Measurements from ENCODE around the gene TMEM238.

The TMEM238 gene

DNA sequence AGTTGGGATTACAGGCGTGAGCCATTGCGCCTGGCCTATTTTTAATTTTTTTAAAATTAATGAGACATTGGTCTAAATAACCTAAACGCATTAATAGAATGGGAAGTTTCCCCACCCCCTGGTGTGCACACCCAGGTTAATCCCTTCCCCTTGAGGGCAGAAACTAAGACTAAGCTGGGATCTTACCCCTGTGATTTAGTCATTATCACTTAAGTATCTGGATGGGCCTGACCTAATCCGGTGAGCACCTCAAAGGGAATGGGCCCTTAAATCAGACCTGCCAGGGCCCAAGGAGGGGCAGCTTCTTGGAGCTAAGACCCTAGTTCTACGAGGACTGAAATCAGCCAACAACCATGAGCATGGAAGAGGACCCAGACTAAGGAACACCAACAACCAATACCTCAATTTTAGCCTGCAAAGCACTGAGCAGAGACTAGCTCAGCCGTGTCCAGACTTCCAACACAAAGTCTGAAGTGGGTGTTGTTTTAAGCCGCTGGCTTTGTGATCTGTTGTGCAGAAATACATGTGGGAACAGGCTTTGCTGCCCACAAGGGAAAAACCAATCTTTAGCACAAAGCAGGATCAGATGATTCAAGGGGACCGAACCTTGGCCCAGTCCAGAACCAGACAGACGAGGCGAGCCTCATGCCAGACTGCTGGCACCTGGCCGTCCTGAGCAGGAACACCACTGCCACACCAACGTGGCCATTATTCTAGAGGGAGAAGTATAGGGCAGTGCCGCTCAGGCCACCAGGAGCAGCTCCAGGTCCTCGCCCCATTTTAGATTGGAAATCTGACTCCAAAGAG, 16.4 kb upstream of the TMEM238 start:
- no peak overlapping the region for H3K4me3 ChIP-seq (ENCODE audit: low read depth, low read length)
- in situ Hi-C loops (cut with HindIII; ENCODE audit: low sequenced_read_pairs), result no loop called here
- no peak for DNase-seq (ENCODE audit: low read depth)
- TF ChIP-seq, protein P1, sequence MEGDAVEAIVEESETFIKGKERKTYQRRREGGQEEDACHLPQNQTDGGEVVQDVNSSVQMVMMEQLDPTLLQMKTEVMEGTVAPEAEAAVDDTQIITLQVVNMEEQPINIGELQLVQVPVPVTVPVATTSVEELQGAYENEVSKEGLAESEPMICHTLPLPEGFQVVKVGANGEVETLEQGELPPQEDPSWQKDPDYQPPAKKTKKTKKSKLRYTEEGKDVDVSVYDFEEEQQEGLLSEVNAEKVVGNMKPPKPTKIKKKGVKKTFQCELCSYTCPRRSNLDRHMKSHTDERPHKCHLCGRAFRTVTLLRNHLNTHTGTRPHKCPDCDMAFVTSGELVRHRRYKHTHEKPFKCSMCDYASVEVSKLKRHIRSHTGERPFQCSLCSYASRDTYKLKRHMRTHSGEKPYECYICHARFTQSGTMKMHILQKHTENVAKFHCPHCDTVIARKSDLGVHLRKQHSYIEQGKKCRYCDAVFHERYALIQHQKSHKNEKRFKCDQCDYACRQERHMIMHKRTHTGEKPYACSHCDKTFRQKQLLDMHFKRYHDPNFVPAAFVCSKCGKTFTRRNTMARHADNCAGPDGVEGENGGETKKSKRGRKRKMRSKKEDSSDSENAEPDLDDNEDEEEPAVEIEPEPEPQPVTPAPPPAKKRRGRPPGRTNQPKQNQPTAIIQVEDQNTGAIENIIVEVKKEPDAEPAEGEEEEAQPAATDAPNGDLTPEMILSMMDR (IDR thresholded peaks at IDR 0.05; ENCODE audit: low read depth, low read length, missing control alignments), result no peak

- DNase-seq (ENCODE audit: low read depth), result no peak
- TF ChIP-seq, protein P1 (IDR thresholded peaks at IDR 0.05; ENCODE audit: low read depth, low read length, missing control alignments), result no peak
- H3K4me3 ChIP-seq (ENCODE audit: low read depth, low read length), result no peak overlapping the region
- in situ Hi-C loops (cut with HindIII; ENCODE audit: low sequenced_read_pairs), result no loop called here
Measured at GRCh38 chr19:55398200-55398925, 14.3 kb upstream of the TMEM238 start.

- no peak overlapping the region for H3K4me3 ChIP-seq (ENCODE audit: low read depth, low read length)
- in situ Hi-C loops (cut with HindIII; ENCODE audit: low sequenced_read_pairs), result loop anchor here (5.0 kb wide), 1 partner anchor 41 kb away; the partner anchor contains the start of gene COX6B2
- DNase-seq (ENCODE audit: low read depth), result no peak
- TF ChIP-seq, protein P1 (IDR thresholded peaks at IDR 0.05; ENCODE audit: low read depth, low read length, missing control alignments), result no peak
Measured at GRCh38 chr19:55392820-55393761, 9.0 kb upstream of the TMEM238 start.

DNA sequence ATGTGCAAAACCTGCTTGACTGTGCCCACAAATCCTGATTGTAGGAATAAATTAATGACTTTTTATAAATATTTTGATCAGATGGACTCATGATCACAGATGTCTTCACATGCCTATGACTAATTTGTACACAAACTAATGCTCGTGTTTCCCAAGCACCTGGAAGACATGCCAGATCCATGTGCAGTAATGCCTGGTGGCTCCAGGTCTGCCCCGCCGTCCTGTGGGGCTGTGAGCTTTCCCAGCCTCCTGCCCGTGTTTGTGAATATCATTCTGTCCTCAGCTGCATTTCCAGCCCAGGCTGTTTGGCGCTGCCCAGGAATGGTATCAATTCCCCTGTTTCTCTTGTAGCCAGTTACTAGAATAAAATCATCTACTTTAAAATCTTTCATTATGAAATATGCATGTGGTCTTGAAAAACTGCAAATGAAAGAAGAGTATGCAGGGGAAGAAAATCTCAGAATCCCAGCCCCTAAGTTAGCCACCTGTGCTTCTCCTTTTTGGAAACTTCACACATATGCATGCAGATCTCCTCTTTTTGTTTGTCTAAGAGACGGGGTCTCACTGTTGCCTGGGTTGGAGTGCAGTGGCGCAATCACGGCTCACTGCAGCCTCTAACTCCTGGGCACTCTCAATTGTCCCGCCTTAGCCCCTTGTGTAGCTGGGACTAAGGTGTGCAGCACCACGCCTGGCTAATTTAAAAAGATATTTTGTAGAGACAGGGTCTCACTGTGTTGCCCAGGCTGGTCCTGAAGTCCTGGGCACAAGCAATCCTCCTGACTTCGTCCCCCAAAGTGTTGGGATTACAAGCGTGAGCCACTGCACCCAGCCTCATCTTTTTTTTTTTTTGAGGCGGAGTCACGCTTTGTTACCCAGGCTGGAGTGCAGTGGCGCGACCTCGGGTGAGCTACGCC, 7.9 kb upstream of the TMEM238 start:
- TF ChIP-seq, protein P1 (IDR thresholded peaks at IDR 0.05; ENCODE audit: low read depth, low read length, missing control alignments), result no peak
- H3K4me3 ChIP-seq (ENCODE audit: low read depth, low read length), result no peak overlapping the region
- in situ Hi-C loops (cut with HindIII; ENCODE audit: low sequenced_read_pairs), result loop anchor here (5.0 kb wide), 1 partner anchor 40 kb away; the partner anchor contains the start of gene COX6B2
- DNase-seq (ENCODE audit: low read depth), result no peak

DNA sequence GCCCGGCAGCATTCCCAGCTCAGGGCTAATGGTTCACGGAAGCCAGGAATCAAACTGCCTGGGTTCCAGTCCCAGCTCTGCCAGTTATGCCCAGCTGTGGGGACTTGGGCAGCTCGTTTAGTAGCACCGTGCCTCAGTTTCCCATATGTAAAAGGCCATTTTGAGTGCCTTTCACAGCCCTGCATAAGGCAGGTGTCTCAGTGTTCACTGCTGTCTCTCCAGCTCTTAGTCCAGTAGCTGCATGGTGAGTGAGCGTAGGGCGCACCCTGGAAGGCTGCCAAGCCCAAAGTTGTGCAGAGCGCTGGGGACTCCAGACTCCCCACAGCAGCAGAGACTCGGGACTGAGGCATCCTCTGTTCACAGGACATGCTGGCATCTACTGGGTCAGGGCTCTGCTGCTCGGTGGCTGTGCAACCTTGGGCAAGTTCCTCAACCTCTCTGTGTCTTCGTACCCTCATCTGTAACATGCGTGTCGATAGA, 7.1 kb upstream of the TMEM238 start:
- TF ChIP-seq, protein P1 (IDR thresholded peaks at IDR 0.05; ENCODE audit: low read depth, low read length, missing control alignments), result no peak
- no peak for DNase-seq (ENCODE audit: low read depth)
- in situ Hi-C loops (cut with HindIII; ENCODE audit: low sequenced_read_pairs), result loop anchor here (5.0 kb wide), 1 partner anchor 39 kb away; the partner anchor contains the start of gene COX6B2
- H3K4me3 ChIP-seq (ENCODE audit: low read depth, low read length), result no peak overlapping the region
